Heart left ventricle (tissue), 16 donors: ENCODE measurements around the gene FAM98A. TPM values are rescaled to one million over a fixed set of nuclear protein-coding genes. Genes with fewer than 3 reads are reported as not detected.

ENCODE experiments used
- ATAC-seq, 4 donors: fragments of 200-7000 bp; cut with Tn5 transposase; one replicate each; pipeline ENCODE4 v1.9.1; 2020 to 2022; ENCODE audit warnings: moderate library complexity in 4 of 4, mild to moderate bottlenecking in 3 of 4, moderate number of reproducible peaks in 1 of 4
- DNase-seq, 5 donors: peaks; one replicate each; pipeline ENCODE4 v3.0.0-alpha.2; 2020
- H3K27ac ChIP-seq, 12 donors: fragments of 200-600 bp; sonication (generic) in 4 of 12; one replicate each; pipeline versions ENCODE4 v1.5.0 to v1.8.0; 2016 to 2022; ENCODE audit warnings: mild to moderate bottlenecking in 2 of 12
- H3K27me3 ChIP-seq, 9 donors: fragments of 200-600 bp; sonication (generic) in 2 of 9; one replicate each; pipeline versions ENCODE4 v1.5.1 to v1.8.0; 2016 to 2022; ENCODE audit warnings: mild to moderate bottlenecking in 3 of 9
- H3K36me3 ChIP-seq, 9 donors: fragments of 200-600 bp; sonication (generic) in 2 of 9; one replicate each; pipeline versions ENCODE4 v1.5.0 to v1.8.0; 2018 to 2022; ENCODE audit warnings: mild to moderate bottlenecking in 2 of 9
- H3K4me1 ChIP-seq, 12 donors: fragments of 200-600 bp; sonication (generic) in 4 of 12; one replicate each; pipeline versions ENCODE4 v1.5.0 to v1.8.0; 2016 to 2022; ENCODE audit warnings: mild to moderate bottlenecking in 3 of 12
- H3K4me3 ChIP-seq, 12 donors: fragments of 200-600 bp; sonication (generic) in 4 of 12; one replicate each; pipeline versions ENCODE4 v1.5.0 to v1.8.0; 2017 to 2022; ENCODE audit warnings: mild to moderate bottlenecking in 9 of 12, moderate library complexity in 4 of 12
- H3K9me3 ChIP-seq, 12 donors: fragments of 200-600 bp; sonication (generic) in 4 of 12; one replicate each; pipeline versions ENCODE4 v1.5.0 to v1.8.0; 2016 to 2022; ENCODE audit warnings: mild to moderate bottlenecking in 1 of 12
- CTCF ChIP-seq, 12 donors: fragments of 200-600 bp; sonication (generic) in 4 of 12; IDR thresholded peaks; one replicate each; pipeline versions ENCODE4 v1.5.0 to v1.8.0; 2018 to 2022; ENCODE audit warnings: antibody characterized with exemption in 12 of 12, mild to moderate bottlenecking in 5 of 12
- POLR2A ChIP-seq, 2 donors: fragments of 450-650 bp; IDR thresholded peaks; one replicate each; pipeline ENCODE4 v1.6.1; 2017; ENCODE audit warnings: antibody characterized with exemption in 2 of 2, mild to moderate bottlenecking in 2 of 2, moderate library complexity in 2 of 2
- WGBS, 4 donors: extraction: QIAGEN DNeasy Blood & Tissue Kit in 2 of 4; methylation state at CpG; one replicate each; pipeline versions ENCODE4 v1.1.5 to v1.1.7; 2013 to 2018; 5-methylcytosine and 5-hydroxymethylcytosine counted together
- intact Hi-C, 10 donors: fragments of 100-400 bp; cut with DNase I; formaldehyde crosslinking; loops; one replicate each; pipeline versions ENCODE4 v1.11.1 to v1.14.2; 2022
- polyA plus RNA-seq, 2 donors: library from polyadenylated mRNA; stranded (reverse); fragments of 200-250 nt; gene quantifications; one replicate each; pipeline ENCODE4 v1.2.3, GENCODE V29; 2013
- total RNA-seq, 9 donors: library from RNA; depleted of rRNA in 2 of 9; stranded (reverse); fragments of >200 nt in 2 of 9; fragmentation: NEBNext Ultra II Directional in 3 of 9; extraction: Animal tissue kit (Norgen Biotek cat#: 25700) in 3 of 9; gene quantifications; one replicate each; pipeline versions ENCODE4 v1.1.0 to v1.2.4, GENCODE V29; 2016 to 2023
- donor health status: ischemic (EF 13 %, LVEDD 7.1; RV severe dilation, severe dysfunction).
- donor health status: healthy with polysubstance abuse.
- donor health status: DM: no; HTN: yes; CAD: no.
- donor health status: DM: no; HTN: no; CAD: no.
- donor health status: ischemic (EF 25% LVEDD 6.9; RV normal size, moderate dysfunction).
- donor health status: ischemic (EF 25% LVEDD 5.7; RV mildly dilated, moderate dysfunction).
- donor health status: healthy.
- donor health status: DM: yes; HTN: yes; CAD: no.
- donor health status: ischemic (EF 35%, LVEDD 5.7; RV mildly dilated, moderate dysfunction).
- donor health status: nonischemic (EF 11% LVEDD 7.7; RV severe dilation, severe dysfunction).
- donor health status: DM: yes; HTN: yes; CAD: no.
- donor health status: PGD.
- donor health status: ischemic (EF 29% LVEDD 5.4; RV normal size, mild dysfunction).
- donor health status: nonischemic (EF 23%, LVEDD 6.1; RV moderate dilation, normal function).

The FAM98A gene
- total and polyA plus RNA-seq, 11 donors = 34.2 to 106 (median 66.4) TPM

GRCh38 chr2:33560017-33560416 is 39.1 kb downstream of the FAM98A start:
- no peak for ATAC-seq
- Histone ChIP-seq H3K4me3 (no peak overlapping the region), H3K4me1 (peaks cover 0 to 21% (median 9%) of the 10 kb centered on the region in 12 donors), H3K27me3 (no peaks in the 10 kb centered on the region), H3K9me3 (no peaks in the 10 kb centered on the region), H3K36me3 (peaks cover 0 to 75% (median 26%) of the 10 kb centered on the region in 9 donors), H3K27ac (peak overlapping the region in 1 of 12 donors; percentile 25)
- TF ChIP-seq CTCF (IDR thresholded peaks at IDR 0.05) = no peak
- TF ChIP-seq POLR2A (IDR thresholded peaks at IDR 0.05) = no peak
- no peak for DNase-seq
- WGBS, 4 donors = 34 to 44% (median 40%) methylated on average over 2 of the region's 2 CpGs
- intact Hi-C loops = no loop called here

GRCh38 chr2:33559328-33559727 is 39.8 kb downstream of the FAM98A start:
- TF ChIP-seq POLR2A (IDR thresholded peaks at IDR 0.05) (no peak), CTCF (IDR thresholded peaks at IDR 0.05) (no peak)
- no peak for DNase-seq
- no peaks in the 10 kb centered on the region for H3K9me3 ChIP-seq
- no peak for ATAC-seq
- H3K4me1 ChIP-seq = peaks cover 0 to 27% (median 15%) of the 10 kb centered on the region in 12 donors
- H3K27me3 ChIP-seq = no peaks in the 10 kb centered on the region
- H3K27ac ChIP-seq = peak overlapping the region in 1 of 12 donors; percentile 25
- intact Hi-C loops = no loop called here
- WGBS, 4 donors = 92 to 100% (median 96%) methylated on average over 3 of the region's 3 CpGs
- H3K4me3 ChIP-seq = no peak overlapping the region
- peaks cover 0 to 71% (median 26%) of the 10 kb centered on the region in 9 donors for H3K36me3 ChIP-seq

- H3K27me3 ChIP-seq = no peaks in the 10 kb centered on the region
- H3K36me3 ChIP-seq = peaks cover 0 to 54% (median 11%) of the 10 kb centered on the region in 9 donors
- TF ChIP-seq CTCF (IDR thresholded peaks at IDR 0.05) (no peak), POLR2A (IDR thresholded peaks at IDR 0.05) (no peak)
- no peak overlapping the region for H3K4me3 ChIP-seq
- H3K9me3 ChIP-seq = no peaks in the 10 kb centered on the region
- WGBS, 4 donors = 60 to 70% (median 67%) methylated on average over 3 of the region's 3 CpGs
- ATAC-seq (no peak), DNase-seq (no peak)
- intact Hi-C loops = no loop called here
- H3K4me1 ChIP-seq = peaks cover 0 to 46% (median 24%) of the 10 kb centered on the region in 12 donors
- H3K27ac ChIP-seq = peak overlapping the region in 11 of 12 donors; percentile 19 to 86 (median 66)
Measured at GRCh38 chr2:33555681-33556080, 43.4 kb downstream of the FAM98A start.

- ATAC-seq = peak in 3 of 4 donors; percentile 36 to 57 (median 49)
- Histone ChIP-seq H3K4me1 (peaks cover 0 to 38% (median 24%) of the 10 kb centered on the region in 12 donors), H3K27ac (peak overlapping the region in 3 of 12 donors; percentile 5 to 62 (median 40)), H3K36me3 (peaks cover 0 to 51% (median 12%) of the 10 kb centered on the region in 9 donors), H3K27me3 (no peaks in the 10 kb centered on the region), H3K9me3 (no peaks in the 10 kb centered on the region), H3K4me3 (no peak overlapping the region)
- no peak for TF ChIP-seq CTCF (IDR thresholded peaks at IDR 0.05)
- no peak for TF ChIP-seq POLR2A (IDR thresholded peaks at IDR 0.05)
- 21 to 66% (median 32%) methylated on average over 1 of the region's 1 CpG for WGBS, 4 donors
- no peak for DNase-seq
- intact Hi-C loops = loop anchor here in 1 of 10 donors (5.0 kb wide), 1 partner anchor 76 kb away; the partner anchor contains the start of gene RASGRP3
Measured at GRCh38 chr2:33552758-33553461, 46.2 kb downstream of the FAM98A start.
